ENCODE measurements around the gene EXT2.

EXT2 gene

GRCh38 chr11:44057340-44057739, 38.1 kb upstream of the EXT2 start:
- CTCF ChIA-PET = interaction anchor here (0.8 to 2.6 kb wide), 6 partner anchors 9 to 228 kb away, joined by 3 to 8 read pairs (median 4); partner anchors contain the start of gene ACCSL
- no peak for TF ChIP-seq CTCF (IDR thresholded peaks at IDR 0.05; ENCODE audit: control extremely low read depth, extremely low read depth, low read depth, missing control alignments)
- POLR2A ChIA-PET = no interaction called here
- no peak for DNase-seq (ENCODE audit: extremely low spot score)

- TF ChIP-seq CTCF (IDR thresholded peaks at IDR 0.05; ENCODE audit: control extremely low read depth, extremely low read depth, low read depth, missing control alignments) = no peak
- ChIA-PET POLR2A (no interaction called here), CTCF (interaction anchor here (1.2 to 2.6 kb wide), 3 partner anchors 8 to 12 kb away, joined by 4 to 8 read pairs (median 4); partner anchors contain the start of gene ACCSL)
- DNase-seq (ENCODE audit: extremely low spot score) = no peak
Measured at GRCh38 chr11:44058275-44058674, 37.2 kb upstream of the EXT2 start.

GRCh38 chr11:44065161-44065661, 30.3 kb upstream of the EXT2 start:
- ChIA-PET CTCF (no interaction called here), POLR2A (no interaction called here)
- DNase-seq (ENCODE audit: extremely low spot score) = no peak
- no peak for TF ChIP-seq CTCF (IDR thresholded peaks at IDR 0.05; ENCODE audit: control extremely low read depth, extremely low read depth, low read depth, missing control alignments)

GRCh38 chr11:44065841-44066731, 29.4 kb upstream of the EXT2 start, which contains the start of gene ACCS:
Gene ACCS (plus strand): TSS chr11:44066270. CDS start chr11:44067628, 1,358 bp downstream.
- ChIA-PET CTCF (interaction anchor here (0.8 to 1.4 kb wide), 10 partner anchors 9 to 128 kb away, joined by 3 to 9 read pairs (median 3); partner anchors contain the start of gene EXT2), POLR2A (interaction anchor here (1.0 kb wide), 1 partner anchor 119 kb away, joined by 3 read pairs; no protein-coding TSS in a partner anchor)
- peak; percentile 87 for DNase-seq (ENCODE audit: extremely low spot score)

GRCh38 chr11:44066732-44067141, 28.7 kb upstream of the EXT2 start:
- ChIA-PET POLR2A (interaction anchor here (1.0 kb wide), 1 partner anchor 120 kb away, joined by 3 read pairs; no protein-coding TSS in a partner anchor), CTCF (interaction anchor here (0.8 to 1.4 kb wide), 10 partner anchors 9 to 129 kb away, joined by 3 to 9 read pairs (median 3); partner anchors contain the start of gene EXT2)

More at GRCh38 chr11:44065841-44066731, 29.4 kb upstream of the EXT2 start, which contains the start of gene ACCS:
- peak; percentile 90 for TF ChIP-seq CTCF (IDR thresholded peaks at IDR 0.05; ENCODE audit: control extremely low read depth, extremely low read depth, low read depth, missing control alignments)

More at GRCh38 chr11:44066732-44067141, 28.7 kb upstream of the EXT2 start:
- no peak for TF ChIP-seq CTCF (IDR thresholded peaks at IDR 0.05; ENCODE audit: control extremely low read depth, extremely low read depth, low read depth, missing control alignments)
- DNase-seq (ENCODE audit: extremely low spot score) = no peak

Measured in GM10248 (cell line).